ENCODE measurements around the gene RPA1. TPM values are rescaled to one million over a fixed set of nuclear protein-coding genes. Genes with fewer than 3 reads are reported as not detected.

The RPA1 gene
- total RNA-seq, 2 experiments from 2014 or later, result 189 to 197 TPM

DNA sequence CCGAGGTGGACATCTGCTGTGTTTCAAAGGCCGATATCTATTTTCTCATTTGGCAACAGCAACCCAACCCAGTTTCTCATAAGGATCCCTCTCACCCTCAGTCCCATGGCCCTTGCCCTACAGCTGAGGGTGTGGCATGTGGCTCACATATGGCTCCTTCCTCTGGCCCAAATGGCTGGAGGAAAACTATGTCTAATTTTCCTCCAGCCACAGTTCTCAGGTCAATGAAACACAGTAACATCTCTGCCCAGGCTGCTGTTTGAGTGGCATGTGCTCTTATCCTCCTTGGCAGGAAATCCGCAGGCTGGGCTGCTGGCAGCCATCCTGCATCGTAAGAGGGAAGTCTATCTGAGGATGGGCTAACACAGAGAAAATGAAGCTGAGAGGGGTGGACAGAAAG, 43.9 kb upstream of the RPA1 start:
- DNase-seq (no peak), ATAC-seq (no peak)
- Mint-ChIP-seq H3K36me3 (ENCODE audit: low read depth) (peaks cover 34% of the 10 kb centered on the region), H3K4me3 (no peak overlapping the region), H3K9me3 (no peaks in the 10 kb centered on the region), H3K4me1 (ENCODE audit: low read depth) (no peaks in the 10 kb centered on the region), H3K27ac (no peak overlapping the region), H3K27me3 (no peaks in the 10 kb centered on the region)
- intact Hi-C loops (cut with micrococcal nuclease), result no loop called here
- ChIA-PET CTCF (interaction anchor here (0.8 kb wide), 1 partner anchor 96 kb away, joined by 3 read pairs; no protein-coding TSS in a partner anchor), POLR2A (interaction anchor here (0.5 to 1.2 kb wide), 2 partner anchors 12 to 64 kb away, joined by 3 read pairs; no protein-coding TSS in a partner anchor)
- TF ChIP-seq CTCF (IDR thresholded peaks at IDR 0.05), result no peak

GRCh38 chr17:1786708-1787107, 43.1 kb upstream of the RPA1 start:
- Mint-ChIP-seq H3K4me1 (ENCODE audit: low read depth) (no peaks in the 10 kb centered on the region), H3K9me3 (no peaks in the 10 kb centered on the region), H3K27me3 (no peaks in the 10 kb centered on the region), H3K27ac (no peak overlapping the region), H3K36me3 (ENCODE audit: low read depth) (peaks cover 31% of the 10 kb centered on the region), H3K4me3 (no peak overlapping the region)
- POLR2A ChIA-PET, result interaction anchor here (1.2 kb wide), 1 partner anchor 13 kb away, joined by 3 read pairs; no protein-coding TSS in a partner anchor
- CTCF ChIA-PET, result interaction anchor here (0.7 kb wide), 1 partner anchor 66 kb away, joined by 3 read pairs; no protein-coding TSS in a partner anchor
- TF ChIP-seq CTCF (IDR thresholded peaks at IDR 0.05), result no peak
- DNase-seq, result no peak
- no peak for ATAC-seq
- intact Hi-C loops (cut with micrococcal nuclease), result no loop called here

- ChIA-PET POLR2A (interaction anchor here (1.0 to 1.2 kb wide), 2 partner anchors 14 to 39 kb away, joined by 3 read pairs; no protein-coding TSS in a partner anchor), CTCF (no interaction called here)
- intact Hi-C loops (cut with micrococcal nuclease), result no loop called here
Observed at GRCh38 chr17:1787301-1787902, 42.4 kb upstream of the RPA1 start.

GRCh38 chr17:1789936-1790335, 39.9 kb upstream of the RPA1 start:
- Mint-ChIP-seq H3K4me3 (no peak overlapping the region), H3K27me3 (no peaks in the 10 kb centered on the region), H3K27ac (no peak overlapping the region), H3K4me1 (ENCODE audit: low read depth) (no peaks in the 10 kb centered on the region), H3K9me3 (no peaks in the 10 kb centered on the region), H3K36me3 (ENCODE audit: low read depth) (peaks cover 9% of the 10 kb centered on the region)
- ATAC-seq (no peak), DNase-seq (no peak)
- POLR2A ChIA-PET, result no interaction called here
- no peak for TF ChIP-seq CTCF (IDR thresholded peaks at IDR 0.05)
- CTCF ChIA-PET, result interaction anchor here (1.2 kb wide), 1 partner anchor 76 kb away, joined by 3 read pairs; no protein-coding TSS in a partner anchor
- intact Hi-C loops (cut with micrococcal nuclease), result no loop called here

More at GRCh38 chr17:1787301-1787902, 42.4 kb upstream of the RPA1 start:
- no peak overlapping the region for H3K4me3 Mint-ChIP-seq
- no peaks in the 10 kb centered on the region for H3K27me3 Mint-ChIP-seq
- no peak overlapping the region for H3K27ac Mint-ChIP-seq
- H3K36me3 Mint-ChIP-seq (ENCODE audit: low read depth), result peaks cover 27% of the 10 kb centered on the region
- H3K4me1 Mint-ChIP-seq (ENCODE audit: low read depth), result no peaks in the 10 kb centered on the region
- TF ChIP-seq CTCF (IDR thresholded peaks at IDR 0.05), result no peak
- no peak for DNase-seq
- H3K9me3 Mint-ChIP-seq, result no peaks in the 10 kb centered on the region
- no peak for ATAC-seq

Data from activated CD8-positive, alpha-beta T cell treated with anti-CD3 and anti-CD28 coated beads for 36 hours (primary cell).